Epithelial cell of prostate (primary cell): ENCODE data around the gene NUB1.
A peak's percentile ranks its signal among the peaks of the same experiment; 100 is the strongest.

Experiments
- DNase-seq: peaks from one replicate; pipeline ENCODE4 v3.0.0-alpha.2; 2011; ENCODE audit warnings: low read depth, low spot score
- H3K27ac ChIP-seq: fragments of 450-650 bp; 2 replicates; pipeline ENCODE4 v1.5.1; 2017; ENCODE audit warnings: mild to moderate bottlenecking

NUB1 gene

DNA sequence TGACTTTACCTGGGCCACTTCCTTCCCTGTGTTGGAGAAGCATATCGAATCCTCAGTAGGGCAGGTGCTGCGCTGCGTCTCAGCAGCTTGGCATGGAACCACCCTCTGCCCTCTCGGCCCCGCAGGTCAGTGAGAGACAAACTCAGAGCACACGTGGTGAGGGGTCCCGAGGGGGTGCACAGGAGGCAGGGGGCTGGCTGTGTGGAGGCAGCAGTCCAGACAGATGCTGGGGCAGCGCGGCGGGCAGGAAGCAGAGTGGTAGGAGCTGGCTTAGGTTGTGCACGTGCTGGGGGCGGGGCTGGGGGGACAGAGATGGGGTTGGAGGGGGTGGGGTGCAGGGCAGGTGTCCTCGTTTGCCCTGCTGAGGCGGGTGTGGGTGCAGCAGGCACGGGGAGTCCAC, 33.1 kb downstream of the NUB1 start:
- no peak for DNase-seq
- H3K27ac ChIP-seq, result no peak overlapping the region

DNA sequence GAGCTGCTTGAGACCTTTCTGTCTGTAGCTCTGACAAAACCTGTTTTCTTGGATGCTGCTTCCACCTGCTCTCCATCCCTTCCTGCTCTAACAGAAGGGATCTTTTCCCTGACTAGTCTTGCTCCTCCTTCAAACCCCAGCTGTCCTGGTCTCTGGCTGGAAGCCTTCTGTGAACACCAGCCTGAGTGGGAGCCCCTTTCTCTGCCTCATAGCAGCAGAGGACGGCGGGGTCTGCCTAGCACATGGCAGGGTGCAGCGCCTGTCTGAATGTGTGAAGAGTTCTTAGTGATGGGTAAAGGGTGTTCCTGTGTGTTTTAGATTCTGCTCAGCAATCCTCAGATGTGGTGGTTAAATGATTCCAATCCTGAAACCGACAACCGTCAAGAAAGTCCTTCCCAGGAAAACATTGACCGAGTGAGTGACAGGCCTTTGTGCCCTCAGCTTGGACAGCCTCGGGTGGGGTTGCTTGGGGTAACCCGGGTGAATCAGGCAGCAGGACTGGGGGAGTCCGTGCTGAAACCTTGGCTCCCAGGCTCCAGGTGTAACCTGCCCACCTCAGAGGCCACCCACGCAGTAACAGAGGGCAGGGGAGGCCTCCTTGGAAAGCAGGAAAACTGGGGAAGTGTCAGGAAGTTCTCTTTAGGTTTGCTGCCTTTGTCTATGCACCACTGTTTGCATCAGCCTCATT, 34.1 kb downstream of the NUB1 start:
- H3K27ac ChIP-seq, result no peak overlapping the region
- no peak for DNase-seq

DNA sequence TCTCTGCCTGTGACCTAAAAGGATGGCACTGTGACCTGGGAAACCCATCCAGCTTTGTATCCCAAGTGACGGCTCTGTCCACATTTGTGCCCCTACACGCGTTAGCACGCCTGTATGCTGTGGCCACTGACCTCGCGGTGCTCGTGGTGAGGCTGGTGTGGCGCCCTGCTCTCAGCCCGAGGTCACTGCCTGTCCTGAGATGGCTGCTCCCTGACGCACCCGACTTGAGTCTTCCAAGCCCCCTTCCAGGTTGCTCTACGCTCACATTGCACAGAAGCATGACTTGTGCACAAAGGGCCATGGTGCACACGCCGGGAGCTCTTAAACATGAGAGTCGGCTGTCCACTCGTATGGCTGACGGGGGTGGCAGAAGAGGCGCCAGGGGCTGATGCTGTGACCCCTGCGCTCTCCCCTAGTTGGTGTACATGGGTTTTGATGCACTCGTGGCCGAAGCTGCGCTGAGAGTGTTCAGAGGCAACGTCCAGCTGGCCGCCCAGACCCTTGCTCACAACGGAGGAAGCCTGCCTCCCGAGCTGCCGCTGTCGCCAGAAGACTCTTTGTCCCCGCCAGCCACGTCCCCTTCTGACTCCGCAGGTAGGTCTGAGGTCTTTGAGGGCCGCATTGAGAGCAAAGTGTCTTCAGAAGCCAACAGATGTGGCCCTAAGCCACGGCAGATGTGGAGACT, 34.7 kb downstream of the NUB1 start:
- no peak overlapping the region for H3K27ac ChIP-seq
- DNase-seq, result no peak

DNA sequence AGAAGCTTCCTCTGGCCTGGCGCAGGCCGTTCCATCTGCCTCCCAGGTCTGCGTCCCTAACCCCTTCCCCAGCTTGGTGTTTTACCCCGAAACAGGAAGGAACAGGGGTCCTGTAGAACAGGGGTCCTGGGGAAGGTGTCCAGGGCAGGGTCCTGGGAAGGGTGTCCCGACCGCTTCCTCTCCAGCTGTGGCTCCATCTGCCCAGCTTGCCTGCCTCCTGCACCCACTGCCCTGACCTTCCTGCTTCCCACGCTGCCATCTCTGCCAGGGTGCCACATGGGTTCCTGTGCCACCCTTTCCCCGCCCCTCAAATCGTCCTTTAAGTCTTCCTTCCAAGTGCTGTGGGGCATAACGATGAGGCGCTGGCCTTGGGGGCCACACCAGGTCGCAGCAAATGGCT, 35.8 kb downstream of the NUB1 start:
- H3K27ac ChIP-seq, result no peak overlapping the region
- no peak for DNase-seq

DNA sequence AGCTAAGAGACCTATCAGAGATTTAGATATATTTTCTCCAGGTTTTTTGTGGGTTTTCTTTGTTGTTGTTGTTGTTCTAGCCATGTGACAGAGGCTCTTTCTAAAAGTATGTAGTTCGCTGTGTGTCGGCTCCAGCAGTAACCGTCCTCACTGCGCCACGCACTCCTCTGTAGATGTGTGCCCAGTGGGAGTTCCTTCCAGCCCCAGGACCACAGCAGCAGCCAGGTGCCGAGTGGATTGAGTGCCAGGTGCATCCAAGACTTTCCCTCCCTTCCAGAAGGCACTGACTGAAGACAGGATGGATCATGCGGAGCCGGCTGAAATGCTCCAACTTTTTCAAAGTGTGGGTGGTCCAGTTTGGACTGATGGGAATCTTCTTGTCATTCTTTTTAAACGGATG, 36.4 kb downstream of the NUB1 start:
- no peak for DNase-seq
- H3K27ac ChIP-seq, result no peak overlapping the region

DNA sequence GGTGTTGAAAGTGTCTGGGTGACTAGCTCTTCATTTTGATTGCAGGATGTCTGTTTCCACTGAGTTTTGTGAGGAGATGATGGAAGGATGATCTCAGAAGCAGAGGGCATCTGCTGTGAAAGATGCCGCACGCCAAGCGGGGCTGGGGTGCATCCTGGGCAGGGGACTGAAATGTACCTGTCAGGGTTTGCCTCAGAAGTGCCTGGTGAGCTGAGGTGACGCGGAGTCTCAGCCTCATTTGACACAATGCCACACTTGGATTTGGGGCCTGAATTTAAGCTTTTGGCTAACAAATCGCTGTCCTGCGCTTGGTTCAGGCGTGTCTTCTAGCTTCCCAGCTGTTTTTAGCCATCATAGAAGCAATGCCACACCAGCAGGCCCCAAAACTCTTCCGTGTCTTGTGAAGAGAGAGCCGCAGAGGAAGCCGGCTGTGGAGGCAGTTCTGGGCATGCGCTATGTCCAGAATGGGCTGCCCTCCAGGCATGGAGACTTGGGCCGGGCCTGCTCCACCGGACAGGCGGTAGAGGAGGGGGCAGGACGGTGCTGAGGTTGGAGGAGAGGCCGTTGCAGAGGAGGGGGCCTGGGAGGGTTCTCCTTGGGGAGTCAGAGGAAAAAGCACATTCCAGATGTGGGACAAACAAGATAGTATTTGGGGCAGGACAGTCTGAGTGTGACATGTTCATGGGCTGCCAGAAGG, 37.0 kb downstream of the NUB1 start:
- H3K27ac ChIP-seq, result no peak overlapping the region
- no peak for DNase-seq

DNA sequence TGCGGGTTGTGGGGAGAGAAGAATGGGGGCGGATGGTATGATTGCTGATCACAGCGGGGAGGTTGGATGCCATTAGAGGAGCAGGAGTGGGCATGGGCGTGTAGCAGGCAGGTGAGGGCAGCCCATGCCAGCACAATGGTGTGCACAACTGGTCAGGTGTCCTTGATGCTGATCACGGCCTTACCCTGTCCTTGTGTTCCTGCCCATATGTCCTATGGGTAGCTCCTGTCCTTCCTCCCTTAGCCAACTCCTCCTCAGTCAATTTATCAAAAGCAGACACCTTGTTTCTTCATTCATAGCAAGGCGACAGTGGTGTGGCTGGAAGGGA, 37.5 kb downstream of the NUB1 start:
- H3K27ac ChIP-seq, result no peak overlapping the region
- no peak for DNase-seq

DNA sequence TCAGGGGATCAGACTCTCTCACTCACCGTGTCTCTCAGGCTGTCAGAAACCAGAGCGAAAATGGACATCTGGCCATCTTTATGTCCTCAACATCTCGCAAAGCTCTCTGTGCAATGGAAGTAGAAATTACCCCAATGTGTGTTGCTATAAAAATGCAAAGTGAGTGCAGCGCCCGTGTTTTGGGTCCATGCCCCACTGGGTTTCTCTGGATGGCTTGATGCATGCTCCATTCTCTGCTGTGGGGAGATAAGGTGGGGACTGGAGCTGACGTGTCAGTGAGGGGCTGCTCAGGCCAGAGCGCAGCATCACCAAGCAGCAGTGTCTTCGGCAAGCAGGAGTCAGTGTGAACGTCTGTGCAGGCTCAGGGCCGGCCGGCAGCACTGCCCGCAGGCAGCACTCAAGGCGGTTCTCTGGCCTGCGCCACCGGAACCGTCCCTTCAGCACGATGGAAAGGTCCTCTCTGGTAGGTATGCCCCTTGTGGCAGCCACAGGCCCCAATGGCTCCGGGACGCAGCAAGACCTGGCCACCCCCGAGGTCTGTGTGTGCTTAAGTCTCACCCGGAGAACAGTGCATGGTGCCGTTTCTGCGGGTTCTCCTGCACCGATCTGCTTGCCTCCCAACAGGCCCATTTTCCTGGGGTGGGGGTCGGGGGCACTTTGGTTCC, 38.1 kb downstream of the NUB1 start:
- no peak overlapping the region for H3K27ac ChIP-seq
- DNase-seq, result no peak

DNA sequence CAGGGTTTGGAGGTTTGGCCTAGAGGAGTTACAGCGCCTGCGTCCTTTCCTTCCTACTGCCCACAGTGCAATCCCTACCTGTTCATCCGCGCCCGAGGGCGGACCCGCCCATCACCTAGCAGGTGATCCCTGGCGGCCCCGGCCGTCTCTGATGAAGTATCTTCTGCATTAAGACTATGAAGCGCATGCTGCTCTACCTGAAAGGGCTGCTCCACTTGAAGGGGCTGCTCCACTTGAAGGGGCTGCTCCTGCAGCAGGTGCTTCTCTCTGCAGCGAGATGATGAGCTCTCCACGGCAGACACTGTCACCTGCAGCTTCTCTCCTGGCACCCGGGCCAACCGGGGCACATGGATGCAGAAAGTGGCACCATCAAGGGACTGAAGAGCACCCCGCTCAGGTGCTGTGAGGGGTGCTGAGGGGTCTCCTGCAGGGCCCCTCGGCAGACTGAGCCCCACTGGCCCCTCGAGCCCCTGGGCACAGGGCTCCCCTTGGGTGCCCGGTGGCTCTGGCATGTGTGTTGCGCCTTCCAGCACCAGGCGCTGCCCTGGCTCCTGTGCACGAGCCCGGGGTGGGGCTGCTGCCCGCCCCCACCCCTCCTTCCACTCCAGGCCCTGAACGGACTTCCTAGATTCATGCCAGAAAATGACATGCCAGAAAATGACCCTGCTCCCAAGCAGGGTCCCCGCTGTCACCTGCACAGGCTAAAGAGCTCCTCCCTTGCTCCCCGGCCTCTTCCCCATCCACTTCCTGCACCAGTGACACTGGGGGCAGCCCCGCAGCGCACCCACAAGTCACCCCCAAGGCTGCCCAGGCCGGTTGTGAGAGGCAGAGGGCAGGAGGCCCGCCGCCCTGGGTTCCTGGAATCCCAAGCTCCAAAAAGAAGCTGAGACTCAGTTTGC, 38.8 kb downstream of the NUB1 start:
- no peak for DNase-seq
- H3K27ac ChIP-seq, result no peak overlapping the region

DNA sequence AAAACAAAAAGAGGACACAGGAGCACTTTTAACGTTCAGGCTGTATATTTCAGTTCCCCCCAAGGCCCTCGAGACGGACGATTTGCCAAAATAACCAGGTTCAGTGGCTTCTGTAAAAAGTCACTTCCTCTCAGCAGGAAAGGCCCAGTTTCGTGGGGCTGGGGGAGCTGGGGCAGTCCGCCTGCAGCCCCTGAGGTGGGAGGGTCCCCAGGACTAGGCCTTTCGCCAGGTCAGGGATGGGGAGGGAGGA, 39.4 kb downstream of the NUB1 start:
- no peak for DNase-seq
- no peak overlapping the region for H3K27ac ChIP-seq

DNA sequence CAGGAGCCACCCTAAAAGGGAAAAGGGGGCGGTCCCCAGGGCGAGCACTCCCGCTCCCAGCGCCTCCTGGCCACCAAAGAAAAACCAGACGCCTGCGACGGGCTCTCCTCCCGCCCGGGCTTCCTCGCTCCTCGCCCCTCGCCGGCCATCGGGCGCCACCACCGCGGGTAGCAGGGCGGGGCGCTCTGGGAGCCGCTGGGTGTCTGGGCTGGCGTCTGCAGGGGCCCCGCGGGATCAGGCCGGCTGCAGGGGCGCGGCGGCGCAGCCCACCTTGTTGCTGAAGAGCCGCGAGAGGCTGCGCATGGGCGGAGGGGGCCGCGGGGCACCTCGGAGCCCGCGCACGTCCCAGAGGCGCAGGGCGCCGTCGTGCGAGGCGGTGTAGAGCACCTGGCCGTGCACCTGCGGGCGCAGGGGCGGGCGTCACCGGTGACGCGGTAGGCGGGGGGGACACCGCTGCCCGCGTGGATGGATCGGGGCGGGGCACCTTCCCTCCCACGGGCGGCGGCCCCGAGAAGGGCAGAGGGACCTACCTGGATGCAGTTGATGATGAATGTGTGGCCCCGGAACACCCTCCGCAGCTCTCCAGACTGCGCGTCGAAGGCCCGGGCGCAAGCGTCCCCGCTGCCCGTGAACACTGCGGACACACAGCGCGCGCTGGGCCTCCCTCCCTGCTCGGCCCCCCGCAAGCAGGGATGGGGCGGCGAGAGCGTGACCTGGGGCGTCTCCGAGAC, 39.9 kb downstream of the NUB1 start:
- no peak for DNase-seq
- H3K27ac ChIP-seq, result no peak overlapping the region

DNA sequence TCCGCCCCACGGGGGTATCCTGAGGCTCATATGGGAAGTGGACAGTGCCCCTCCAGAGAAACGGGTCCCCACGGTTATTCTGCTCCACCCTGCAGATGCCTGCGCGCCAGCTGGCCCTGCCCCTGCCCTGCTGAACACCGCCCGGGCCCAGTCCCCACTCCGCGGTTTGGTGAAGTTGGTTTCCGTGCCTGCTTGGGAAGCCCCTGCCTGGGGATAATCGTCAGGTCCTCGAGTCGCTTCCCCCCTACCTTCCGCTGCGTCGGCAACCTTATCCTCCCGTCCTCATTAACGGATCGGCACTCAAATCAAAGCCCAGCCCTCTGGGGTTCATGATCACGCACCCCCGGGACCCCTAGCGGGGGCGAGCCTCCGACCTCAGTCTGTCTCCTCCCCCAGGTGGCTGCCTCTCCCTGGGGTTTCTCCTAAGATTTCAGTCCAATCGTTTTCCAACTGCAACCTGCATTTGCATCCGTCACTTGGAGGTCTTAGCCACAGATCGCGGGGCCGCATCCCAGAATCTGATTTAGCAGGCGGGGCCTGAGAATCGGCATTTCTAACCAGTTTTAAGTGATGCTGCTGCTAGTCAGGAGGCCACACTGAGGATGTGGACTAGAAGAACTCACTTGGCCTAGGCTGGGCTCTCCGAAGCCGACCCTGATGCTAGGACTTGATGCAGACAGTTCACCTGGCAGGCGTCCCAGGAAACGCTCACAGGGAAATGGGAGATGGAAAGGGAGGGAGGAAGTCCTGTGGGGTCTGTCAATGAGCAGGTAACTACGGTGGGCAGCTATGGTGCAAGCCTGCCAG, 40.7 kb downstream of the NUB1 start:
- no peak overlapping the region for H3K27ac ChIP-seq
- no peak for DNase-seq

DNA sequence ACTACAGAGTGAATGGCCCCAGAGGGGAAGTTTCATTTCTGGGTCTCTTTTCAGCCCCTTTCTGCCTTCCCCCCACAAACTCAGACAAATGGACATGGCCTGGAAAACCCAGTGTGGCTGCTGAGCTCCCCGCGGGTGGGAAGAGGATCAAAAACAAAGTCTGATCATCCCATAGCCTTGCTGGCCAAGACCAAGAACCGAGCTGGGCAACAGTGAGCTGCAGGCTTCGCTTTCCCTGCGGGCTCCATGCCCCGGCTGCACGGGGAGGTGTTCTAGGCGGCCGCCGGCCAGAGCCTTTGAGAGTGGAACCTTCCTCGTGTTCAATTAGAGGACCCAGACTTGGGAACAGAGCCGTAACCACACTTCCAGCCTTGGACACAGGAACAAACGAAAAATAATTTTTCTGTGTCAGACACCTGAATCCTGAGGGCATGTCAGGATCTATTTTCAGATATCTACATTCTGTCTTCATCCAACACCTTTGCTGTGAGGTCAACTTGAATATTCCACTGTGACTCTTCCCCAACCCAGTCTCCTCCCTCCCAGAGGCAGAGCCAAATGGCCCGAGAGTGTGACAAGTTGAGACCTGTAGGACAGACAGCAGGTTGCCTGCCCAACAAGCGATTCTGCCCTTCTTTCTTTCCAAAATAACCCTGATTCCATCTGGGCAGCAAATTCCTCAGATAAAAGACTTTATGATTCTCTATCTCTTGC, 42.2 kb downstream of the NUB1 start:
- H3K27ac ChIP-seq, result no peak overlapping the region
- DNase-seq, result peak; percentile 16

DNA sequence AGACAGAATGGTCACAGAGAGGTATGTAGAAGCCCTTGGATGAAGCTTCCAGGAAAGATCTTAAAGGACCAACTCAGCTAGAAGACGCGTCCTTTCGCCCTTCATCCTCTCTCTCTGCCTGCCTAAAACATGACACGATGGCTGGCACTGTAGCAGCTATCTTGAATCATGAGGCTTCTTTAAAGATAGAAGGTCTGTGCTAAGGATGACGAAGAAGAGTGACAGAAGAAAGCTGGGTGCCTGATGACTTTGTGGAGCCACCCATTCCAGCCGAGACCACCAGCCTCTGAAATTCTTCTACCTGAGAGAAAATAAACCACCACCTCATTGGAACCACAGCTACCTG, 42.7 kb downstream of the NUB1 start:
- no peak overlapping the region for H3K27ac ChIP-seq
- DNase-seq, result no peak

DNA sequence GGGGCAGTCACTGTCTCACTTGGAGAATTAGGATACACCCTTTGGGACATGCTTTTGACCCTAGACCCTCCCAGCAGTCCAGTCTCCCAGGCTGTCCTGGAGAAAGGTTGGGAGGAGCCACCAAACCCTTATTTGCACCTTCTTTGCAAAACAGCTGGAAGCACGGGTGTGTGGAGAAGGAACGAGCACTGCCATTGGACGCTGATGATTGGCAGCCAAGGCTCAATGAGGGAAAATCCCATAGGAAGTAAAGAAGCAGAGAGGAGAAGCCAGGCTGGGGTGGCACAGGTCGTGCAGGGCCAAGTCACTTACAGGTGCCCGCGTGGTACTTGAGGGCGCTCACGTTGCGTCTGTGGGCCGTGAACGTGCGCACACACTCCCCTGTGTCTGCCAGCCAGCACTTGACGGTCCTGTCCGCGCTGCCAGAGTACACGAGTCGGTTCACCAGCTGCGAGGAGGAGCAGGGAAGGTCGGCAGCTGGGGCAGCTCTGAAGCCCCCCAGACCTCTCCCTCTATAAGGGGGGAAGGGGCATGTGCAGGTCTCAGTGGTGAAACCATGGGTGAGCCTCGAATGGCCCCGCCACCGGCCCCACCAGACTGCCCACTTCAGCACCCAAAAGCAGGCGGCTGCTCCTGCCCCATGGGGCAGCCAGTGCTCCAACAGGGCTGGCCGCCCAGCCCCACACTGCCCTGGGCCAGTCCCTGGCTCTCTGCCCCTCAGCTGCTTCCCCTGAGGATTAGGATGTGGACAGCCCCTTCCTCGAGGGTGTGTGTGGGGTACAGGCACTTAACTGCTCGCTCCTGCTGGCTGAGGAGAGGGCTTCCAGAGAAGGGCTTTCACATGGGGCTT, 43.4 kb downstream of the NUB1 start:
- no peak for DNase-seq

DNA sequence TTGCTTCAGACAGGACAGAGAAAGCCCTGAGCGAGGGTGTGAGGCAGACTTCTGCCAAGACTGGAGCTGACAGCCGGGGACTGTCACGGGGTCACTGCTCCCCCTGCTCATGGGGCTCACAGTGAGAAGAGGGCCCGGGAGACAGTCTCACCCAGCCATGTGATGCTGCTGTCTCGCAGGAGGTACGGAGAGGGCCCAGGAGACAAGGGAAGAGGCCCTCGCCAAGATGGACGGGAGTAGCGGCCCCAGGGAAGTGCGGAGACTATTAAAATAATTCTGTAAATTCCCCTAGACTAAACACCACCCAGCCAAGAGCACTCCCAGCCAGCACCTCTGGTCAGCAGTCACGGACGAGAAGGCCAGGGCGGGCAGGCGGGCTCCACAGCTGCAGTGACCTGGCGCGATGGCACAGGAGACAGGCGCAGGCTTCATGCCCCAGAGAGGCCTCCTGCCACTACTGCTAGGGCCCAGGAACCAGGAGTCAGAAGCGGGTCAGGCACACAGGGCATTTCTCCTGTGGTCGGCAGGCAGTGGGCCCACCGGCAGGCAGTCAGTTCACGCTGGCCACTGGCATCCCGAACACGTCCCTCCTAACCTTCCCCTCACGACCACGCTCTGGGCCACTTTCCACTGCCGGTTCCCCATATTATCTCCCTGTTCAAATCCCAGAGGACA, 44.2 kb downstream of the NUB1 start:
- DNase-seq, result no peak
- H3K27ac ChIP-seq, result no peak overlapping the region

More for the DNA sequence above, 43.4 kb downstream of the NUB1 start:
- no peak overlapping the region for H3K27ac ChIP-seq
